Esophagus squamous epithelium (tissue), 4 donors: ENCODE data around the gene QDPR.

Experiments used
- CTCF ChIP-seq, 6 experiments: fragments of 450-650 bp in 4 of 6; fragments of 200-600 bp in 2 of 6; sonication (generic) in 2 of 6; IDR thresholded peaks; one replicate each; pipeline ENCODE4 v1.5.1; 2016 to 2019; ENCODE audit warnings: antibody characterized with exemption in 6 of 6, mild to moderate bottlenecking in 4 of 6, moderate library complexity in 4 of 6
- POLR2A ChIP-seq, 4 donors: fragments of 450-650 bp; IDR thresholded peaks; one replicate each; pipeline ENCODE4 v1.6.1; 2017; ENCODE audit warnings: antibody characterized with exemption in 4 of 4, mild to moderate bottlenecking in 4 of 4, moderate library complexity in 3 of 4

GRCh38 chr4:17511509-17511949 is 361 bp downstream of the QDPR start:
- no peak for TF ChIP-seq POLR2A (IDR thresholded peaks at IDR 0.05)
- no peak for TF ChIP-seq CTCF (IDR thresholded peaks at IDR 0.05)
